Measurements from ENCODE around the gene ZNF236.

The ZNF236 gene

GRCh38 chr18:76873713-76874112 is 51.4 kb downstream of the ZNF236 start:
- Histone ChIP-seq H3K4me2 (ENCODE audit: low read length) (no peak overlapping the region), H3K79me2 (ENCODE audit: low read length) (no peaks in the 10 kb centered on the region), H3K27me3 (ENCODE audit: low read depth, low read length) (no peaks in the 10 kb centered on the region), H3K9ac (ENCODE audit: low read length) (no peak overlapping the region), H3K9me3 (ENCODE audit: insufficient read depth, low read length) (no peaks in the 10 kb centered on the region), H2AFZ (ENCODE audit: low read depth, low read length) (no peak overlapping the region), H4K20me1 (ENCODE audit: insufficient read depth, low read length) (no peaks in the 10 kb centered on the region), H3K4me1 (ENCODE audit: low read length) (no peaks in the 10 kb centered on the region), H3K36me3 (replicated peaks; ENCODE audit: low read depth, low read length) (peaks cover 24% of the 10 kb centered on the region), H3K27ac (ENCODE audit: low read length) (no peak overlapping the region), H3K4me3 (ENCODE audit: low read length) (no peak overlapping the region)
- TF ChIP-seq, protein P1, sequence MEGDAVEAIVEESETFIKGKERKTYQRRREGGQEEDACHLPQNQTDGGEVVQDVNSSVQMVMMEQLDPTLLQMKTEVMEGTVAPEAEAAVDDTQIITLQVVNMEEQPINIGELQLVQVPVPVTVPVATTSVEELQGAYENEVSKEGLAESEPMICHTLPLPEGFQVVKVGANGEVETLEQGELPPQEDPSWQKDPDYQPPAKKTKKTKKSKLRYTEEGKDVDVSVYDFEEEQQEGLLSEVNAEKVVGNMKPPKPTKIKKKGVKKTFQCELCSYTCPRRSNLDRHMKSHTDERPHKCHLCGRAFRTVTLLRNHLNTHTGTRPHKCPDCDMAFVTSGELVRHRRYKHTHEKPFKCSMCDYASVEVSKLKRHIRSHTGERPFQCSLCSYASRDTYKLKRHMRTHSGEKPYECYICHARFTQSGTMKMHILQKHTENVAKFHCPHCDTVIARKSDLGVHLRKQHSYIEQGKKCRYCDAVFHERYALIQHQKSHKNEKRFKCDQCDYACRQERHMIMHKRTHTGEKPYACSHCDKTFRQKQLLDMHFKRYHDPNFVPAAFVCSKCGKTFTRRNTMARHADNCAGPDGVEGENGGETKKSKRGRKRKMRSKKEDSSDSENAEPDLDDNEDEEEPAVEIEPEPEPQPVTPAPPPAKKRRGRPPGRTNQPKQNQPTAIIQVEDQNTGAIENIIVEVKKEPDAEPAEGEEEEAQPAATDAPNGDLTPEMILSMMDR (IDR thresholded peaks at IDR 0.05; ENCODE audit: low read depth, low read length): no peak
- no peak for TF ChIP-seq EZH2phosphoT487 (IDR thresholded peaks at IDR 0.05; ENCODE audit: low read depth)

DNA sequence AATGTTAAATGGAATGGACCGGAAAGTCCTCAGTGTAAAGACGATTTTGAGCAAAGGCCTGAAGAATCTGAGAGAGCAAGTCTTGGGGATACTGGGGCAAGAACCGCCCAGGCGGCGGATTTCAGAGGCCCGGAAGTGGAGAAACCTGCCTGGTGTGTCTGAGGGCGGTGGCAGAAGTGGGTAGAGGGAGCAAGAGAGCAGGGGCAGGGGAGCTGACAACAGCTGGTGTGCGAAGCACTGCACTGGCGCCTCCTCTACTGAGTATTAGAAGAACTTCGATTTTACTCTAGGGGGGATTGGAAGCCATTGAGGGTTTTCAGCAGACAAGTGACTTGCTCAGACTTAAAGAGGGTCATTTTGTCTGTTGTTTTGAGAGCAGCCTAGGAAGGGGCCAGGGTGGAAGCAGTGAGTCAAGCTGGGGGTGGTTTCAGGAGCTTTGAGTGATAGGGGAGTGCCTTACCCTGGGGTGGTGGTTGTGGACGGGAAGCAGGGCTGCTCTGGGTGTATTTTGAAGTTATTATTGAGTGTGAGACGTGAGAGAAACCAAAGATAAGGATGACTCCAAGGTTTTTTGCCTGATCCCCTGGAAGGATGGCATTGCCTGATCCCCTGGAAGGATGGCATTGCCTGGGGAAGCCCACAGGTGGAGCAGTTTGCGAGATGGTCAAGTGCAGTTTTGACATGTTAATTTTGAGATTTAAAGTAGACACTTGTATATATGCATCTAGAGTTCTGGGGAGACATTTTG is 52.5 kb downstream of the ZNF236 start:
- no peaks in the 10 kb centered on the region for H3K79me2 ChIP-seq (ENCODE audit: low read length)
- no peak overlapping the region for H3K9ac ChIP-seq (ENCODE audit: low read length)
- H3K36me3 ChIP-seq (replicated peaks; ENCODE audit: low read depth, low read length): peaks cover 18% of the 10 kb centered on the region
- no peak overlapping the region for H3K27ac ChIP-seq (ENCODE audit: low read length)
- H3K27me3 ChIP-seq (ENCODE audit: low read depth, low read length): no peaks in the 10 kb centered on the region
- no peak overlapping the region for H2AFZ ChIP-seq (ENCODE audit: low read depth, low read length)
- no peaks in the 10 kb centered on the region for H4K20me1 ChIP-seq (ENCODE audit: insufficient read depth, low read length)
- H3K4me1 ChIP-seq (ENCODE audit: low read length): no peaks in the 10 kb centered on the region
- no peak overlapping the region for H3K4me3 ChIP-seq (ENCODE audit: low read length)
- no peaks in the 10 kb centered on the region for H3K9me3 ChIP-seq (ENCODE audit: insufficient read depth, low read length)
- no peak overlapping the region for H3K4me2 ChIP-seq (ENCODE audit: low read length)
- TF ChIP-seq EZH2phosphoT487 (IDR thresholded peaks at IDR 0.05; ENCODE audit: low read depth): no peak
- TF ChIP-seq, protein P1 (IDR thresholded peaks at IDR 0.05; ENCODE audit: low read depth, low read length): no peak

GRCh38 chr18:76875390-76876325 is 53.3 kb downstream of the ZNF236 start:
- Histone ChIP-seq H3K27me3 (ENCODE audit: low read depth, low read length) (no peaks in the 10 kb centered on the region), H2AFZ (ENCODE audit: low read depth, low read length) (no peak overlapping the region), H3K4me2 (ENCODE audit: low read length) (no peak overlapping the region), H3K9ac (ENCODE audit: low read length) (no peak overlapping the region), H3K27ac (ENCODE audit: low read length) (no peak overlapping the region), H3K4me1 (ENCODE audit: low read length) (no peaks in the 10 kb centered on the region), H3K36me3 (replicated peaks; ENCODE audit: low read depth, low read length) (peaks cover 26% of the 10 kb centered on the region), H3K4me3 (ENCODE audit: low read length) (no peak overlapping the region), H3K9me3 (ENCODE audit: insufficient read depth, low read length) (no peaks in the 10 kb centered on the region), H4K20me1 (ENCODE audit: insufficient read depth, low read length) (no peaks in the 10 kb centered on the region), H3K79me2 (ENCODE audit: low read length) (no peaks in the 10 kb centered on the region)
- TF ChIP-seq, protein P1 (IDR thresholded peaks at IDR 0.05; ENCODE audit: low read depth, low read length): peak; percentile 97
- no peak for TF ChIP-seq EZH2phosphoT487 (IDR thresholded peaks at IDR 0.05; ENCODE audit: low read depth)

- no peaks in the 10 kb centered on the region for H3K4me1 ChIP-seq (ENCODE audit: low read length)
- no peak overlapping the region for H2AFZ ChIP-seq (ENCODE audit: low read depth, low read length)
- H3K27ac ChIP-seq (ENCODE audit: low read length): no peak overlapping the region
- no peak overlapping the region for H3K9ac ChIP-seq (ENCODE audit: low read length)
- TF ChIP-seq, protein P1 (IDR thresholded peaks at IDR 0.05; ENCODE audit: low read depth, low read length): no peak
- no peak for TF ChIP-seq EZH2phosphoT487 (IDR thresholded peaks at IDR 0.05; ENCODE audit: low read depth)
- no peaks in the 10 kb centered on the region for H3K27me3 ChIP-seq (ENCODE audit: low read depth, low read length)
- H3K9me3 ChIP-seq (ENCODE audit: insufficient read depth, low read length): no peaks in the 10 kb centered on the region
- no peaks in the 10 kb centered on the region for H4K20me1 ChIP-seq (ENCODE audit: insufficient read depth, low read length)
- no peak overlapping the region for H3K4me2 ChIP-seq (ENCODE audit: low read length)
- H3K79me2 ChIP-seq (ENCODE audit: low read length): no peaks in the 10 kb centered on the region
- H3K4me3 ChIP-seq (ENCODE audit: low read length): no peak overlapping the region
- H3K36me3 ChIP-seq (replicated peaks; ENCODE audit: low read depth, low read length): peaks cover 37% of the 10 kb centered on the region
Measured at GRCh38 chr18:76878426-76878825, 56.1 kb downstream of the ZNF236 start.
